MV-4-11 (cell line): ENCODE data around the gene TRIM72.
A peak's percentile ranks its signal among the peaks of the same experiment; 100 is the strongest.
"Not testable (repeated sequence)": the region's sequence is repeated elsewhere in the genome, so short reads cannot be mapped to it uniquely, and the experiment has no call there.

ENCODE experiments used
- DNase-seq: peaks from one replicate; lab custom pipeline; 2025; lab: John Stamatoyannopoulos, UW

Gene TRIM72

GRCh38 chr16:31215287-31216162 is 1.6 kb downstream of the TRIM72 start:
- DNase-seq = no peak

GRCh38 chr16:31216422-31217135 is 2.7 kb downstream of the TRIM72 start, which contains the start of gene PYDC1:
Gene PYDC1, minus strand, starts transcription at chr16:31217135. Its CDS starts 107 bp downstream, at chr16:31217028.
- no peak for DNase-seq

GRCh38 chr16:31217136-31217530 is 3.2 kb downstream of the TRIM72 start:
- DNase-seq = no peak

- DNase-seq = no peak
These were observed 5.3 kb downstream of the TRIM72 start for GRCh38 chr16:31219154-31219741.

- DNase-seq = no peak
These were observed 7.6 kb downstream of the TRIM72 start for GRCh38 chr16:31221357-31222160.

GRCh38 chr16:31223044-31223443 is 9.1 kb downstream of the TRIM72 start:
- no peak for DNase-seq

- no peak for DNase-seq
These were observed 10.4 kb downstream of the TRIM72 start for GRCh38 chr16:31224092-31224955.

GRCh38 chr16:31225193-31225592 is 11.3 kb downstream of the TRIM72 start:
- no peak for DNase-seq

- no peak for DNase-seq
These were observed 14.3 kb downstream of the TRIM72 start for GRCh38 chr16:31228206-31228605.

- DNase-seq = no peak
These were observed 15.6 kb downstream of the TRIM72 start for GRCh38 chr16:31229501-31229900.

GRCh38 chr16:31238041-31238440 is 24.1 kb downstream of the TRIM72 start:
- no peak for DNase-seq

- DNase-seq = no peak
These were observed 28.3 kb downstream of the TRIM72 start for GRCh38 chr16:31242206-31242605.

GRCh38 chr16:31243734-31244670 is 30.1 kb downstream of the TRIM72 start:
- peak; percentile 98 for DNase-seq

- not testable (repeated sequence) for DNase-seq
These were observed 31.7 kb downstream of the TRIM72 start for GRCh38 chr16:31245598-31245997.

- DNase-seq = no peak
These were observed 32.4 kb downstream of the TRIM72 start for GRCh38 chr16:31246296-31246695.

GRCh38 chr16:31248344-31248743 is 34.4 kb downstream of the TRIM72 start:
- DNase-seq = no peak

GRCh38 chr16:31250782-31251384 is 37.0 kb downstream of the TRIM72 start:
- DNase-seq = no peak

GRCh38 chr16:31251435-31251834 is 37.5 kb downstream of the TRIM72 start:
- DNase-seq = no peak

- DNase-seq = peak; percentile 97
These were observed 39.7 kb downstream of the TRIM72 start for GRCh38 chr16:31253642-31254045.
